ENCODE measurements around the gene RNPS1. TPM values are rescaled to one million over a fixed set of nuclear protein-coding genes. Genes with fewer than 3 reads are reported as not detected.

RNPS1 gene
- total and polyA plus RNA-seq, 9 of the 15 experiments (the other 6 are each of a cell fraction or from before 2014, with no cell fraction given), result 44.9 to 338 (median 202) TPM

DNA sequence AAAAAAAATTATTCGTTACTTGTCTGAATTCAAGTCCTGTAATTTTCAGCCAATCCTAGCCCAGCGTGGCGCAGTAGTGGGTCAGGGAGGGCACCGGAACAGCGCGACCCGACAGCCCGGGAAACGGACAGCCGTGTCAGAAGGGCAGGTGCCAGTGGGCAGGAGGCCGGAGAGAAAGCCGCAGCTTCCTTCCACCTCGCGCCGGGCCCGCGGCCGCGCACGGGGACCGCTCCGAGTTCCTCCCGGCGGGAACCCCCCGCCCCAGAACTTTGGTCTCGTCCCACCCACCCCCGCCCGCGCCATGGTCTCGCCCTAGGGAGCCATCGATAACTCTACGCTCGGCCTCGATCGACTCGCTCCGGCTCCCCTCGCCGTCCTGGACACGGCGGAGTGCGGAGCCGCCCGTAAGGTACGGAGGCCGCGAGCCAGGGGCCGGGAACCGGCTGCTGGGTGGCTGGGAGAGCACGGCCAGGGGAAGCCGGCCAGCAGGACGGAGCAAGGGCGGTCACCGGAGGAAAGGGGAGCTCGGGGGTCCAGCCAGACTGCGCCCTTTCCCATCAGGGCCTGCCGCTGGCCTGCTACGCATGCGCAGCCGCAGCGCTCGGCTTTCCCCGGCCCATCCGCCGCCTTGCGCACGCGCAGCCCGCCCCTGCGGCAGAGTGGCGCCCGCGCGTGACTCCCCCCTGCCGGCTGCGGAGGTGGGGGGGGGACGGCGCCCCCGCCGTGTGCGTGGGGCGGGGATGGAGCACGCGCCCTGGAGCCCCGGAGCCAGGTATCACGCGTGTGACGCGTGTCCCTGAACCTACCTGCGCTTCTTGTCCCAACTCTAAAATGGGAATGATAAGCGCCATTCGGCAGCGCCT, 62.6 kb downstream of the RNPS1 start, which contains the start of gene MLST8 (continued):
- TF ChIP-seq ELK3 (CRISPR knock-in tag; IDR thresholded peaks at IDR 0.05), result no peak
- no peak for TF ChIP-seq ZNF232 (CRISPR knock-in tag; IDR thresholded peaks at IDR 0.05)
- TF ChIP-seq NFRKB (IDR thresholded peaks at IDR 0.05; ENCODE audit: low read depth), result no peak
- TF ChIP-seq PML (IDR thresholded peaks at IDR 0.05; ENCODE audit: low read length), result peak; percentile 86
- TF ChIP-seq USF2 (CRISPR knock-in tag; IDR thresholded peaks at IDR 0.05), result no peak
- peak in 2 of 3 experiments; percentile 59 to 79 for TF ChIP-seq YY1 (IDR thresholded peaks at IDR 0.05; ENCODE audit: borderline replicate concordance in 1 of 3, control insufficient read depth in 1 of 3, extremely low read depth in 1 of 3, insufficient read depth in 3 of 3, insufficient read length in 1 of 3, insufficient replicate concordance in 2 of 3, low read depth in 1 of 3, low read length in 2 of 3)
- peak; percentile 99 for TF ChIP-seq PHF8 (IDR thresholded peaks at IDR 0.05; ENCODE audit: borderline replicate concordance, low read length)
- no peak for TF ChIP-seq ILK (tag; IDR thresholded peaks at IDR 0.05; ENCODE audit: borderline replicate concordance, low read depth)
- no peak for TF ChIP-seq ZNF780A (CRISPR knock-in tag; IDR thresholded peaks at IDR 0.05)
- TF ChIP-seq E2F3 (CRISPR knock-in tag; IDR thresholded peaks at IDR 0.05), result no peak
- TF ChIP-seq PTBP1 (IDR thresholded peaks at IDR 0.05; ENCODE audit: low read depth, low read length), result no peak
- 0 out of 2 replicates have a peak, but pooled peaks have one; percentile 50 for TF ChIP-seq XRCC5 (IDR thresholded peaks at IDR 0.05; ENCODE audit: low read depth, low read length)
- TF ChIP-seq ZC3H11A (IDR thresholded peaks at IDR 0.05; ENCODE audit: low read depth, low read length), result no peak
- TF ChIP-seq THAP7 (CRISPR knock-in tag; IDR thresholded peaks at IDR 0.05), result no peak
- no peak for TF ChIP-seq FOSL1 (tag; conservative IDR thresholded peaks at IDR 0.05)
- no peak; the same call in 1 of the 2 replicates for TF ChIP-seq CEBPG (CRISPR knock-in tag; IDR thresholded peaks at IDR 0.05)
- no peak for TF ChIP-seq CEBPG (tag; conservative IDR thresholded peaks at IDR 0.05 in 1 of 2, IDR thresholded peaks at IDR 0.05 in 1 of 2)
- peak; percentile 98 for TF ChIP-seq GATAD2B (IDR thresholded peaks at IDR 0.05; ENCODE audit: borderline replicate concordance)
- no peak for TF ChIP-seq PTTG1 (tag; IDR thresholded peaks at IDR 0.05; ENCODE audit: low read depth)
- no peak for TF ChIP-seq HEY1 (CRISPR knock-in tag; IDR thresholded peaks at IDR 0.05; ENCODE audit: borderline replicate concordance)
- no peak for TF ChIP-seq TCF3 (CRISPR knock-in tag; IDR thresholded peaks at IDR 0.05)
- TF ChIP-seq NFIX (CRISPR knock-in tag; IDR thresholded peaks at IDR 0.05; ENCODE audit: low read depth), result no peak
- TF ChIP-seq ZNF436 (CRISPR knock-in tag; IDR thresholded peaks at IDR 0.05), result no peak
- no peak for TF ChIP-seq BRD4 (IDR thresholded peaks at IDR 0.05)
- TF ChIP-seq DMBX1 (CRISPR knock-in tag; IDR thresholded peaks at IDR 0.05; ENCODE audit: borderline replicate concordance), result peak; percentile 46; the same call in 1 of the 2 replicates
- no peak for TF ChIP-seq BCL6 (CRISPR knock-in tag; IDR thresholded peaks at IDR 0.05)

Measured in K562 (cell line).